ENCODE measurements around the gene STARD13.

STARD13 gene

DNA sequence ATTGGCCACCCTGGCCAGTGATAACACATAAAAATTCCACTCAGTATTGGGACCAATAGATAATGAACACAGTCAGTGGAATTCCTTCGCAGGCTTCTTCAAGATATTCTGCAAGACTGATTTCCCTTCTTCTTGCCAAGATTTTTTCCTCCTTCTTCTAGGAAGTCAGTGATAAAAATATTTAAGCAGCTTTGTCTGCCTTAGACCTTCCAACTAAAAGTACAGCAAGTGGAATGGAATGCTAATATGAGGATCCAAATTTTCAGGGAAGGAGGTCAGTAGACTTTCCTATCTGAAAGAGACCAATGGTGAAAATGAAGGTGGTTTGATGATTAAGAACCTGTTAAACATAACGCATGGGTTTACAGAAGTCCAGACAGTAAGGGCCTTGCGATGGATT is 9.6 kb downstream of the STARD13 start:
- DNase-seq (ENCODE audit: low read depth): no peak

DNA sequence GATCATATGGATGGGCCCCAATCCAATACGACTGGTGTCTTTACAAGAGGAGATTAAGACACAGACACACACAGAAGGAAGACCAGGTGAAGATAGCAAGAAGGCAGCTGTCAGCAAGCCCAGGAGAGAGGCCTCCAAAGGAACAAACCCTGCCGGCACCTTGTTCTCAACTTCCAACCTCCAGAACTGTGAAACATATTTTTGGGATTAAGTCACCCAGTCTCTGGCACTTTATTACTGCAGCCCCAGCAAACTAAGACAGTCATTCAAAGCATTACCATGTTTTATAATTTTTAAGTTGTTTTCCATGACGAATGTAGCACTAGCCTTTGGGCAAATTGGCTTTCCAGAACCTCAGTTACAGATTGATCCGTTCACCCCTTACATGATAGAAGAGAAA is 11.3 kb downstream of the STARD13 start:
- DNase-seq (ENCODE audit: low read depth): no peak

DNA sequence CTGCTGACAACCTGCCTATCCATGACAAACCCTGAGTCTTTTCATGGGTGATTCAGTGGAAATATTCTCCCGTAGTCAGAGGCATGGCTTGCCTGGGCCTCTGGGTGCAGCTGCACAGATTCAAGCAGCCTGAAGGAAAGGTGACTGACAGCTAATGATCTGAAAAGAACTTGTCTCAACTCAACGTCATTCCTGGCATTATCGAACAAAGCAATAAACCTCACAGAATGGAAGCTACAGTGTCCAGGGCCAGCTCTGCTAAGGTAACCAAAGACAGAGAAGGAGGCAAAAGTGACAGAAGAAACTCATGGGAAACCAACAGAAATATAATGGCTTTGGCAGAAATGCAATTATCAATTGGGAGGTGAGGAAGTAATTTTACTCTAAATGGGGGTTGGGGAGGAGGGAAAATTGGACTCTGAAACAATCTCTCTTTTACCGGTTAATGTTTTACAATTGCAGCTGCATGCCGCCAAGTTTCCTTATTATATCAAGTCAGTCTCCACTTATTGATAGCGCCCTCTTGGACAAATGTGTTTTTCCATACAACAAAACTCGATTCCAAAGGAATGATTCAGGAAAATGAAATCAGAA is 12.9 kb downstream of the STARD13 start:
- no peak for DNase-seq (ENCODE audit: low read depth)

DNA sequence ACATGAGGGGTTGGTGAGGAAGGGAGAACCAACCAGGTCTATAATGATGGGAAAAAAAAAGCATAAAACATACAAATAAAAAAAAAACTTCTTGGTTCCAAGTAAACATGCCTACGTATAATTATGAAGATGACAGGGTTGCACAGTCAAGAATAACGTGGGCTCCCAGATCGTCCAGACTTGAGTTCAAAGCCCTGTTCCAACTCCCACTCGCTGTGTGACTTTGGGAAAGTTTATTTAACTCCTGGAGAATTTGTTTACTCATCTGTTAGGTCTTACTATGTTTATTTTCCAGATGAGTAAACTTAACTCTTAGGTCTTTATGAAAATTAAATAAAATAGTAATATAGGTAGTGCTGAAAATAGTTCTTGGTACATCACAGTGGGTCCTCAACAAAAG is 13.8 kb downstream of the STARD13 start:
- DNase-seq (ENCODE audit: low read depth): no peak

DNA sequence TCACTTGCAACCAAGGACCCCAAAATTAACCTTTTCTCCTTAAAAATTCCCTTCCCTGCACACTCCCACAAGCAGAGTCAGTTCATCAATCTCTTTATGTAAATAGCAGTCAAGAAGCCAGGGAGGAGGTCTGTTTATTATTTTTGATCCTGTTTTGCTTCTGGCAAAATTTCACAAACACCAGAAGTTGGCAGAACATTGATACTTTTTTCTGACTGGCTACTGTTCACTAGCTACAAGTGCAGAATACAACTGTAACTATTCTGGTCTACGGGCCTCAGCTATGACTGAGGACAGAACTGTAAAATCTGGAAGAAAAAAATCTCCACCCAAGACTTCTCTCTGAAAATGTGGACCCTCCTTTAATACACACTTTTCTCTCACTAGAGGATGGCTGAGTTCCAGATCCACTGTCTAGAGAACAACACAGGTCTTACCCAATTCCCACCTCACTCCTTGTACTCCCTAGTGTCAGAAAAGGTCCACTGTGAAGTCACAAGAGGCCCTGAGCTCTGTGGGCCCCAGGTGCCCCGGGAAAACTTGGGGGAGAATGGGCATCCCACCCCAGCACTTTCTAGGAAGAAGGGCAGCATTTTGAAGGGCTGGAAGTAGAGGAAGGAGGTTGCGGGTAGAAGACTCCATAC is 14.5 kb downstream of the STARD13 start:
- no peak for DNase-seq (ENCODE audit: low read depth)

DNA sequence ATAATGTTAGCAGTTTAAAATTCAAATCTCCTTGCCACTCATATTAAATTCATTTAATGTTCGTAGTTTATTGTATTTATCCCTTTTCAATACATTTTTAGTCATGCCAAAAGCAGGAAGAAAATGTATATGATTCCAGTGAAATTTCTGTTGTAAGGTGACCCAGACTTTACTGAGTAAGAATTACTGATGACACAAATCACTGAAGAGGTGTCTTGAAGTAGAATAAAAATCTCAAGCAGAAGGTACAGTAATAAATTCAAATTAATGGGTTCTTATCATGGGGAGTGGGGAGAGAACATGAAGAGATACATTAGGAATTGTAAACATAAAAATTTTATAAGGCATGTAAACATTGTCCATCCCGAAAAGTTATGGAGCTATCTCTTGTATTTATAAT is 19.9 kb downstream of the STARD13 start:
- no peak for DNase-seq (ENCODE audit: low read depth)

DNA sequence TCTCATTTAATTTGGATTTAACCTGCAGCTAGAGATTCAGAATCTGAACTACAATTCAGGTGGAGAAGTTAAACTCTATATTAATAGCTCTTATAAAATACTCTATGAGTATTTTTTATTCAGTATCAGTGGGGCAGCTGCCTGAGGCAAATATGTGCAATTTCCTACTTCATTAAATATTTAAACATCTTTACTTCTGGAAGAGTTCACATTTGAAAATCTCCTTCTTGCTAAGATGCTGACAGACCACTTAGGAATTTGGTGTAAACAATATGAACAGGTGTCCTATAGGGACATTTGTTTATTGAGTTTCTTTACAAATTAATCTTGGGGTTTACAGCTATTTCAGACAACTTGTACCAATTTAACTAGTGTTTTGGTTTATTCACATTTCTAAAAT is 20.4 kb downstream of the STARD13 start:
- no peak for DNase-seq (ENCODE audit: low read depth)

DNA sequence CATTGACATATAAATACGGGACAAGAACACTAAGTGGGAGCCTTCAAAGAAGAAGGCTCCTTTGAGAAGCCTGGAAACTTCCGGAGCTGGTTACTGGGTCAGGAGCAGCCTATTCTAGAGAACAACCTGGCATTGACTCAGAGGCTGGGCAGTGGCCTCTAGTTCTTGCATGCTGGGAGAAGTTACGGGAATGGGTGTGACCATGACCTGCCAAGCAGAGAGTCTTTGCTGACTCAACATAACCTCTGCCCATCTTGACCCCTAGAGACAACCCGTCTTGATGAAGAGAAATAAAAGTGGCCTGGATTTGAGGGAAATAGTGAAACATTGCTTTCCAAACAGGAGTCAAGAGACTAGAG is 21.0 kb downstream of the STARD13 start:
- no peak for DNase-seq (ENCODE audit: low read depth)

DNA sequence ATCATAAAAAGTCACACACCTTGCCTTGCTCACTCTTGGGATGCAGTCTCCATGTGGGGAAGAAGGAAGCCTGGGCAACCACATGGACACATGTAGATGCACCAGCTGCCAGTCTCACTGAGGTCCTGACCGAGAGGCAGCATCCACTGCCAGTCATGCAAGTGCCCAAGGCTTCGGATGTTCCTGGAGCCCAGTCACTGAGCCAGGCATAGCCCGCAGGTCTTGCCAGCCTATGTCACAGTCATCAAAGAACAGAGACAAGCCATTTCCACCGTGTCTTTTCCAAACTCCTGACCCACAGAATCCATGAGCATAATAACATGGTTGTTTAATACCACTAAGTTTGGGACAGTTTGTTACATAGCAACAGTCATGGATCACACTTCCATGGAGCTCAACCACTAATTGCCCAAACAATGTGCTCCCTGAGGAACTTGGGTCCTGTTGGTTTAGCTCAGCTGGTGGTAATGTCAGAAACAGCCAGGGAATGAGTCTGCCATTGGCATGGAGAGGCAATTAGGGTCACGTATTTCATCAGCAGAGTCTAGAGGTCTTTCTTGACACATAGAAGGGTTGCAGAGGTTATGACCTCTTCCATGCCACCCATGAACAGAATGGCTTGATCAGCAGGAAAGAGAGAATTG is 21.5 kb downstream of the STARD13 start:
- no peak for DNase-seq (ENCODE audit: low read depth)

DNA sequence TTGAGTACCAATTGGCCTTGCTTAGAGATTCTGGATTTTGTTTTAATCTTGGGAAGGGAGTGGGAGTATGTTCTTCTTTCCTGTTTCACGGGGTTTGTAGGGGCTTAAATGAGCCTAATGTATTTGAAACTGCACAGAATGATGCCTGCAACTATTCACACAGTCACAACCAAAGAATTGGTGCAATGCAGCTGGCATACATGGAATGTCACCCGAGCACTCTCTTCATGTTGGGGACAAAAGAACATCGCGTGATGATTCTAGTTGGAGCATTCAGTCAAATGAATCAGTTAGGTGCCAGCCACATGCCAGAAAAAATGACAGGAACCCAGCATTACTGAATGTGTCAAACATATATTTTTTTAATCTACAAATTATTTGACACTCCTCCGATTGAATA is 22.1 kb downstream of the STARD13 start:
- DNase-seq (ENCODE audit: low read depth): no peak

DNA sequence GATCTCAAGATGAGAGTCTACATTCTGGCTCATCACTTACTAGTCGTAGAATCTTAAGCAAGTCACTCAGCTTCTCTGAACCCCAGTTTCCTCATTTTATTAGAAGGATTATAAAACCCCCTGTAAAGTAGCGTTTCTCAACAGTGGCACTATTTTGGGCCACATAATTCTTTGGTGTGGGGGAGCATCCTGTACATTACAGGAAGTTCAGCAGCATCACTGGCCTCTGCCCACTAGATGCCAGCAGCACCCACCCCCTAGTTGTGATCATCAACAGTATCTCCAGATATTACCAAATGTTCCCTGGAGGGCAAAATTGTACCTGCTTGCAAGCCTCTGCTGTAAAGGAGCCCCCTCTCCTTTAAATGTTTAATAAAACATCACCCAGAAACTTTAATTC is 22.6 kb downstream of the STARD13 start:
- no peak for DNase-seq (ENCODE audit: low read depth)

DNA sequence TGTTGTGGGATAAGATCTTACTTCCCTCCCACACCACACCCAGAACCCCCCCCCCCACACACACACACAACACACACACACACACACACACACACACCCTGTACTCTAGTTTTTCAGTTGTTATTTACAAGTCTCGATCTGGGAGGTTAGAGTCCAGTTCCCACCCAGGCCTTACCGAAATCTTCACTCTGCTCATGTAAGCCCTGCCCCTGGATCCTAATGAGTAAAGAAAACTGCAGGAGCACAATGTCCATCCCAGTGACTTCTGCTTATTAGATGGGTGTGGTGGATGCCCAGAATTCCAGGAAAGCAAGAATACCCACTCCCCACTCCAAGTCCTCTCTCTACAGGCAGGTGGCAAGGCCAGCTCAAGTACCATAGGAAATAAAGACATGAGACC is 23.0 kb downstream of the STARD13 start:
- DNase-seq (ENCODE audit: low read depth): no peak

DNA sequence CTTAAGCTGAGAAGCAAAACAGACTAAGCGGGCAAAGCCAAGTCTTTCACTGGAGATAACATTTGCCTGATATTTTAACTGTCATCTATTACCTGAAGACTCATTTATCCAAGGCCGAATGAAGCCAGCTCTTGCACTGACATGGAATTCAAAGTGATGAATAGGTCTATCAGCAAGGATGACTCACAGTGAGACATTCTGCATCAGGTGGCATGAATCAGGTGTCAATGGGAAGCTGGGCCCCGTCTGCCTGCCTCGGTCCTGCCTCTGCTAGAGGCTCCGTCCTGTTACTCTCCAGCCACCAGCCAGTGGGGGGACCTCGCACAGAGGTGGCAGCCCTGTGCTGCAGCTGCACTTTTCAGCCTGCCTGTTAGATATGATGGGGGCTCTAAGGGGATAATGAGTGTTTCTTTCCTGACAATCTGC is 23.5 kb downstream of the STARD13 start:
- DNase-seq (ENCODE audit: low read depth): no peak

DNA sequence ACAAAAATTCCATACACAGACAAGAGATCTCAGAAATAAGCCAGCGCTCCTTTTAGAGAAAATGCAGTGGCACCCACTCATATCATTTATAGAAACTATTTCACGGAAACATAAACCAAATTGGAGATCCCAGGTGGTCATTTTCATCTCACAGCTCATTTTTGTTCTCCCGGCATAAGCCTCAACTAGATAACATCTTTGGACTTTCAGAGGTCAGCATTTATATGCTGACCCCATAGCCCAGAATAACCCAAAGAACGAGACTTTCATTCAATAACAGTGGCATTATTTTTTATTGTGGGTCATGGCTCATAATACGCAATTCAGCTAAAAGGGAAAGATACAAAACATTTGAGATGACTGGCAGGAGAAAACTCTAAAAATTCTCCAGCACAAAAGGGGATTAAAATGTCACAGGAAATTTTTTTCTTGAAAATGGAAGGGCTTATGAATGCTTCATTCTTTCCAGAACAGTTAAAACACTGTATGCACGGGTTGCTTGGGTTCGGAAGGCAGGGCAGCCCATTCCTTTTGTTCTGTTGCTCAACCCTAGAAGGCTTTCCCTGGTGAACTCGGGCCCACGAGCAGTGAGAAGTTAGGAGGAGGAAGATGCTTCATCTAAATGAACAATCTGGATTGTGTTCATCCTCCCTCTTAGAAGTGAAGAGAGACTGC is 24.0 kb downstream of the STARD13 start:
- DNase-seq (ENCODE audit: low read depth): no peak

DNA sequence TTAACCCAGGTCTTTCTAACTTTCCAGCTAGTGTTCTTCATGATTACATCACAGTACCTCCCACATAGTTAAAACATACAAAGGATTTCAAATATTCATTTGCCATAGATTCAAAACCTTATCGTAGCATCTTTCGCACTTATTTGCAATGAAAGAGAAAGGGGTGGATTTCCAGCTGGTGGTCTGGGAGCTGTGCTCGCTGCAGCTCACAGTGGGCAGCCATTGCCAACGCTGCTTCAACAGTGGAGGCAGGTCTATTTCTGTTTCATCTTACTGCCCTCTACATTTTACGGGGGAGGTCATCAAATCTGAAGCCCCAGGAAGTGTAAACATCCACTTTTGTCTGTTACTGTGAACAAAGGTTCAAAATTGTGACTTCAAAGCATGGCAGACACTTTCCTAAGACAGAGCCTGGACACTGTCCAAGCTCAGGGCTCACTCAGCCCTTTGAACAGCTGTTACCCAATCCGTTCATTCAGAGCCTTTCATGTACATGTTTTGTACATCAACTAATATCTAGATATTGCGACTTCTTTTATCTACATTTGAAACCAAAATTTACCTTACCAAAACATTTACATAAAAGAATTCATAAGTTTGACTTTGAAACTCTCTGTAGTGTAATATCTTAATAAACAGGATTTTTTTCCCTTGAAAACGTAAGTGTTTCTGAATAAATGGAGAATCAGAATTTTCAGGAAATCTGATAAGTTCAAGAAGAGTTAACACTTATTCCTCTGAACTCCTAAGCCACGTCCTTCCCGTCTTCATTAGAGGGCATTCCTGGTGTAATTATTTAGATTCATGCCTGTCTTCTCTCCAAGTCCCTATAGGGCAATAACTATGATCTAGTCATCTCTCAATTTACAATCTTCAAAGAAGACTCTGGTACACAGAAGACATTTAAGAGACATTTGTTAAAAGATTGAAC is 25.1 kb downstream of the STARD13 start:
- no peak for DNase-seq (ENCODE audit: low read depth)

DNA sequence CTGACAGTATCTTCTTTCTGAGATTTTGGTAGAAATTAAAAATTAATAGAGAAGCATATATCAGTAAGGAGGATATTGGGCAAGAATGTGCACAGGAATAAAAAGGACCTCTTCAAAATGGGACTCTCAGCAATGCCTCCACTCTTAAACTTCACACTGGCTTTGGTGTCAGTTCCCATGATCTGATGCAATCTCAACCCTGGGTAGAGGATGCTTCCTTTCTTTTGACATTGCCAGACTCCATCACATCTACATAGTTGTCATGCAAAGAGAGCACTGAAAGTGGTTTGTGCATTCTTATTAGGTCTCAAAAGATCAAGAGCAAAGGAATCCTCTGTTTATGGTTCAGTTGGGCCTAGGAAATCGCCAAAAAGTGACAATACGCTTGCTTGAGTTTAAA is 26.3 kb downstream of the STARD13 start:
- no peak for DNase-seq (ENCODE audit: low read depth)

DNA sequence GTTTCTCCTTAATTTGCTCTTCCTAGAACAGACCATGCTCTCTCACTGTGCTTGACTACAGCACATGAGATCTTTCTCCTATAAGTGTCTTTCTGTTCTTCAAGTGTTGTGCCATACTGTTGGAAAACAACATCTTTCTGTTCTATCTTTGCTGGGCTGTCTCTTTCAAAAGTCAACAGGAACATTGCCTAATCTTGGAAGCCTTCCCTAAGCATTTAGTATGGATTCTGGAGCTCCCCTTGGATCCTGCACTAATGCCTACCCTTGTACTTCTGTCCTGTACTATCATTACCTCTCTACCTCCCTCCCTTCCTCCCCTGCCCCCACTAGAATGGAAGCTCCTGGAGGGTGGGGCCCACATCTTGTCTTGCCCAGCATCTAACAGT is 26.8 kb downstream of the STARD13 start:
- DNase-seq (ENCODE audit: low read depth): no peak

DNA sequence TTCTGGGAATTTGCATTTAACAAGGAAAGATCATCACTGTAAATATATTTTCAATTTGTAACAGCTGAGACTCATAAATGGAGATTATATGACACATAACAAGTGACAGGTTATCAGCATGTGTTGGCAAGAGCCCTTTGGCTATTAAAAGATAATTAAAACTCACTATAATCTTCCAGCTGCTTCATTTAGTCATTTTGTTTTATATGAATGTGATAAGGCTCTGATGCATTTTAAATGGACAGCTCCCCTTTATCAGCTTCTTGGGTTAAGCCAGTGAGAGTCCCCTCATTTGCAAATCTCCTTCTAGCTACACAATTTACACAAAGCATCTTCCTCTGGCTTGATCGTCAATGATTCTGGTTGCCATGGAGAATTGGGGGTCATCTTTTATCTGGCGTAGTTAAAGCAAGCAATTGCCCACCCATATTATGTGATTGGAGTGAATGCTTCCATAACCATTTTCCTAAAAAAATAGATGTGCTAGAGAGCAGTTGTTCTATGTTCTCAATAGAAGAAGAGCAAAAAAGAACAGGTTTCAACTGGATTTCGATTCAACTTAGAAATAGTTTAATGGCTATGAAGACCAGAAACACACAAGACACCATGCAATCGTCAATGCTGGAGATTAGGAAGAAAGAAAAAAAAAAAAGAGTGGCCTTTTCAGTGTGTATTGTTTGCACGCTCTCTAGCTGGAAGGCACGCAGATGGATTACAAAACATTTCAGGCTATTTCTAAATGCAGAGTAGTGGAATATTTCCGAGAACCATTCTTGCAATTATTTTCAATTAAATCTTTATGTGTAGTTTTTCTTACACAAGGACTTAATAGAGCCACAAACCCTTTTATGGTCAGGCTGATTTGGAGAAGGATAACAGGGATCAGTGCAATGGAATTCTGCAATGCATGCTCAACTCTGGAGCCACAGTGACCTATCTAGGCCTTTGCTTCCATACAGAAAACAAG is 27.4 kb downstream of the STARD13 start:
- DNase-seq (ENCODE audit: low read depth): no peak

DNA sequence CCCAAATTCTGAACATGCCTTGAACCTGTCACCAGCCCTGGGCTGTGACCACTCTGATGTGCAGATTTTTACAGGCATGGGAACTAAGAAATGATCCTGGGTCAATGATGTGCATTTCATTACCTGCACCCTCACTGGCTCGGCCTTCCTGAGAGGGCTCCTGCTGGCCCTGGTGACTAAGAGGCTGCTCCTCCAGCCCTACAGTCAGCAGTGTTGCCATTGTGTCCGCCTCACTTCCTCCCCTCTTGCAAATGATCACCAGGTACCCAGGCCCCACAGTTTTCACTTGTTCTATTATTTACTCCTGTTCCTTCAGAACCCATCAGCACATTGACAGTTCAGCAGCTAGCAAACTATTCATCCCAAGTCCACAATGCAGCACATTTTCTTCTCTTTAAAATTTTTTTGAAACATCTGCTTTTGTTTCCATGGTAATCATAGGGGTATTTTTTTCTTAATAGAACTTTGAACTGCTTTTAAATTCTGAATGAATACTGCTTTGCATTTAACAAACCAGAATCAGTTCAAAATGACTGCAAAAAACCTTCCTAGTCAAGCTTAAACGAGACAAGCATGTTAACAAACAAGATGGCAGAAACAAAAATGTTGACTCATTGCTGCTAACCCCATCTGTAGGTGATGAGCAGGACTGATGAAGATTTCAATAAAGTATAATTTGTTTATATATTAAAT is 29.3 kb downstream of the STARD13 start:
- no peak for DNase-seq (ENCODE audit: low read depth)

DNA sequence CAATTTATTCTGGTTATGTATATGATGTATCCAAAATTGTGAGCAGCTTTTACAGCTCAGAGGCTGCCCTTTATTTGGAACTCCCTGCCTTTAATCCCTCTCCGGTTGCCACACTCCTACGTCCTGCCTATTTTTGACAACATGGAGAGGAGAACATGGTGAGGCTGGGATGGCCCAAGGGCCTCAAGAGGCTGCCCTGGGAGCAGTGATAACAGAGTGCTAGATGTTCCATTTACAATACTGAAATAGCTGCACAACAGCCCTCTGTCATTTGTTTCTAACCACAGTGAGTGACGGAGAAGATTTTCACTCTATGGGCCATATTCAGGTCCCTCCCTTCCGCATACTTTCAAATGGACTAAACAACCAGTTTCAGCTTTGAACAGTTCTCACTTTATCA is 33.4 kb downstream of the STARD13 start:
- no peak for DNase-seq (ENCODE audit: low read depth)
